Measurements from ENCODE around the gene DPRX. TPM values are rescaled to one million over a fixed set of nuclear protein-coding genes. Genes with fewer than 3 reads are reported as not detected.

DPRX gene
- total and polyA plus RNA-seq, 2 experiments from 2014 or later = not detected

GRCh38 chr19:53606031-53606430 lies 25.8 kb upstream of the DPRX start (continued):
- TF ChIP-seq EZH2 (IDR thresholded peaks at IDR 0.05; ENCODE audit: low read depth, unreplicated experiment) (no peak), POLR2AphosphoS5 (IDR thresholded peaks at IDR 0.05; ENCODE audit: low read depth) (no peak), STAT1 (IDR thresholded peaks at IDR 0.05; ENCODE audit: unreplicated experiment) (no peak), CTCF (conservative IDR thresholded peaks at IDR 0.05; ENCODE audit: low read depth in 2 of 2) (no peak), ZNF331 (CRISPR knock-in tag; IDR thresholded peaks at IDR 0.05; ENCODE audit: low read depth) (no peak), NANOG (IDR thresholded peaks at IDR 0.05; ENCODE audit: borderline replicate concordance) (no peak)

DNA sequence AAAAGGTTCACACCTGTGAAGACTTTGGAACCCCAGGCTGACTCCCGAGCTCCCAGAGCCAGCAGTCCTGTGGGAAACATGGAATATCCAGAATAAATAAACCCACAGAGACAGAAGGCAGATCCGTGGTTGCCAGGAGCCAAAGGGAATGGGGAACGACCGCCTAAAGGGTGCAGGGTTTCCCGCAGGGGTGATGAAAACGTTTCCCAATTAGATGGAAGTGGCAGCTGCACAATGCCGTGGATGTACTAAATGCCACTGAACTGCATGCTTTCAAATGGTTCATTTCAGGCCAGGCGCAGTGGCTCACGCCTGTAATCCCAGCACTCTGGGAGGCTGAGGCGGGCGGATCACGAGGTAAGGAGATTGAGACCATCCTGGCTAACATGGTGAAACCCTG lies 23.4 kb upstream of the DPRX start:
- H3K4me1 Mint-ChIP-seq = peaks cover 22% of the 10 kb centered on the region
- no peaks in the 10 kb centered on the region for H3K36me3 Mint-ChIP-seq (ENCODE audit: low read depth)
- Histone ChIP-seq H3K4me2 (no peak overlapping the region), H3K27me3 (ENCODE audit: insufficient read depth) (no peaks in the 10 kb centered on the region), H3K4me3 (no peak overlapping the region), H3F3A (replicated peaks; ENCODE audit: low read depth) (no peaks in the 10 kb centered on the region), H3K9me2 (ENCODE audit: insufficient read depth) (no peaks in the 10 kb centered on the region), H3K36me3 (ENCODE audit: insufficient read depth) (no peaks in the 10 kb centered on the region), H3K79me2 (replicated peaks; ENCODE audit: insufficient read depth) (no peaks in the 10 kb centered on the region), H4K20me1 (replicated peaks; ENCODE audit: insufficient read depth) (no peaks in the 10 kb centered on the region), H2AFZ (peak overlapping the region; percentile 83; the same call in 1 of the 2 replicates), H3K4me1 (ENCODE audit: insufficient read depth) (peaks cover 10% of the 10 kb centered on the region; the same call in 1 of the 2 replicates), H3K27ac (ENCODE audit: low read depth) (no peak overlapping the region)
- no peak for TF ChIP-seq STAT1 (IDR thresholded peaks at IDR 0.05; ENCODE audit: unreplicated experiment)
- no peak for TF ChIP-seq ZNF114 (CRISPR knock-in tag; IDR thresholded peaks at IDR 0.05)
- no peak for TF ChIP-seq POLR2AphosphoS5 (IDR thresholded peaks at IDR 0.05; ENCODE audit: low read depth)
- TF ChIP-seq EZH2 (IDR thresholded peaks at IDR 0.05; ENCODE audit: low read depth, unreplicated experiment) = no peak
- TF ChIP-seq REST (IDR thresholded peaks at IDR 0.05; ENCODE audit: unreplicated experiment) = no peak
- TF ChIP-seq CTCF (conservative IDR thresholded peaks at IDR 0.05; ENCODE audit: low read depth in 2 of 2) = no peak
- no peak for TF ChIP-seq ZNF331 (CRISPR knock-in tag; IDR thresholded peaks at IDR 0.05; ENCODE audit: low read depth)
- no peak for TF ChIP-seq ETS1 (IDR thresholded peaks at IDR 0.05)
- TF ChIP-seq EZH2phosphoT487 (IDR thresholded peaks at IDR 0.05; ENCODE audit: unreplicated experiment) = no peak
- H3K9me3 Mint-ChIP-seq = no peaks in the 10 kb centered on the region; the same call in 1 of the 3 replicates
- DNase-seq (ENCODE audit: low spot score) (no peak), ATAC-seq (no peak)
- H3K27ac Mint-ChIP-seq = no peak overlapping the region
- no peak overlapping the region for H3K4me3 Mint-ChIP-seq
- H3K27me3 Mint-ChIP-seq (ENCODE audit: insufficient read depth, low read depth, poor library complexity) = peaks cover 15% of the 10 kb centered on the region

Data from GM23338 (cell line).